IMR-90 (cell line): Measurements from ENCODE around the gene YPEL1.

Experiments
- BHLHE40 ChIP-seq: fragments of 150-350 bp; IDR thresholded peaks from 2 replicates; pipeline ENCODE4 v1.6.1; 2016; ENCODE audit warnings: mild to moderate bottlenecking, low read depth, low read length
- CEBPB ChIP-seq: IDR thresholded peaks from 2 replicates; pipeline ENCODE4 v1.6.1; 2012; ENCODE audit warnings: low read depth, low read length, improper control_type of control experiment
- CHD1 ChIP-seq: IDR thresholded peaks from 2 replicates; pipeline ENCODE4 v1.6.1; 2012; ENCODE audit warnings: low read depth, low read length, improper control_type of control experiment
- CTCF ChIP-seq: conservative IDR thresholded peaks from 2 replicates; pipeline ENCODE4 v1.5.1; 2012; ENCODE audit warnings: mild to moderate bottlenecking, low read depth, low read length, improper control_type of control experiment
- MAZ ChIP-seq: IDR thresholded peaks from 2 replicates; pipeline ENCODE4 v1.6.1; 2012; ENCODE audit warnings: low read depth, mild to moderate bottlenecking, low read length, improper control_type of control experiment, moderate library complexity, borderline replicate concordance
- MXI1 ChIP-seq: IDR thresholded peaks from 2 replicates; pipeline ENCODE4 v1.6.1; 2012; ENCODE audit warnings: low read depth, mild to moderate bottlenecking, low read length, moderate library complexity, borderline replicate concordance
- NFE2L2 ChIP-seq: fragments of 150-350 bp; IDR thresholded peaks from 2 replicates; pipeline ENCODE4 v1.6.1; 2016; ENCODE audit warnings: low read depth, mild to moderate bottlenecking, low read length
- POLR2A ChIP-seq: IDR thresholded peaks from 2 replicates; pipeline ENCODE4 v1.6.1; 2012; ENCODE audit warnings: mild to moderate bottlenecking, low read depth, low read length
- RAD21 ChIP-seq: IDR thresholded peaks from 2 replicates; pipeline ENCODE4 v1.6.1; 2012; ENCODE audit warnings: low read length, improper control_type of control experiment
- RCOR1 ChIP-seq: IDR thresholded peaks from 2 replicates; pipeline ENCODE4 v1.6.1; 2012; ENCODE audit warnings: mild to moderate bottlenecking, low read length, improper control_type of control experiment; ENCODE audit not compliant: insufficient replicate concordance
- SMC3 ChIP-seq: fragments of 150-350 bp; IDR thresholded peaks from 2 replicates; pipeline ENCODE4 v1.6.1; 2016; ENCODE audit warnings: low read depth, mild to moderate bottlenecking, antibody characterized with exemption, low read length, moderate library complexity

GRCh38 chr22:21686634-21687393 lies 48.8 kb downstream of the YPEL1 start:
- TF ChIP-seq CTCF (no peak), POLR2A (no peak), CEBPB (no peak), BHLHE40 (no peak), SMC3 (no peak), RCOR1 (no peak), MAZ (no peak), CHD1 (no peak), RAD21 (no peak), MXI1 (no peak), NFE2L2 (no peak)
